NB4 (cell line): Measurements from ENCODE around the gene IFNL2.

Experiments used
- DNase-seq: peaks from one replicate; pipeline ENCODE4 v3.0.0; 2010; ENCODE audit warnings: low read depth
- H3K4me3 ChIP-seq: one replicate; pipeline ENCODE4 v1.5.1; 2011; ENCODE audit warnings: mild to moderate bottlenecking, low read depth, low read length, moderate library complexity
- CTCF ChIP-seq: IDR thresholded peaks from one replicate; pipeline ENCODE4 v1.5.1; 2012; ENCODE audit warnings: low read depth, low read length
- MYC ChIP-seq: IDR thresholded peaks from 2 replicates; pipeline ENCODE4 v1.6.1; 2011; ENCODE audit warnings: low read depth, low read length
- POLR2A ChIP-seq: IDR thresholded peaks from 2 replicates; pipeline ENCODE4 v1.6.1; 2011; ENCODE audit warnings: mild to moderate bottlenecking; ENCODE audit not compliant: insufficient read length; ENCODE audit errors: extremely low read depth
- TF ChIP-seq, protein P1 (sequence below): IDR thresholded peaks from 2 replicates; pipeline ENCODE4 v1.6.1; 2011; ENCODE audit warnings: low read depth, low read length

Gene IFNL2

GRCh38 chr19:39296055-39296645 lies 28.0 kb downstream of the IFNL2 start, which contains the start of gene IFNL1:
IFNL1 (plus strand) TSS chr19:39296407; CDS start chr19:39296422, 15 bp downstream.
- no peak for TF ChIP-seq CTCF
- TF ChIP-seq, protein P1, sequence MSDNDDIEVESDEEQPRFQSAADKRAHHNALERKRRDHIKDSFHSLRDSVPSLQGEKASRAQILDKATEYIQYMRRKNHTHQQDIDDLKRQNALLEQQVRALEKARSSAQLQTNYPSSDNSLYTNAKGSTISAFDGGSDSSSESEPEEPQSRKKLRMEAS = no peak
- no peak for TF ChIP-seq MYC
- TF ChIP-seq POLR2A = no peak
- DNase-seq = no peak
- no peak within 1 kb of the TSS for H3K4me3 ChIP-seq

GRCh38 chr19:39296906-39297305 lies 28.7 kb downstream of the IFNL2 start:
- no peak for TF ChIP-seq MYC
- TF ChIP-seq, protein P1 = no peak
- no peak for TF ChIP-seq POLR2A
- no peak for TF ChIP-seq CTCF
- no peak for DNase-seq
- no peak overlapping the region for H3K4me3 ChIP-seq

- no peak overlapping the region for H3K4me3 ChIP-seq
- no peak for DNase-seq
- TF ChIP-seq, protein P1 = no peak
- TF ChIP-seq CTCF = no peak
- no peak for TF ChIP-seq POLR2A
- TF ChIP-seq MYC = no peak
Measured at GRCh38 chr19:39297931-39298634, 29.9 kb downstream of the IFNL2 start.

DNA sequence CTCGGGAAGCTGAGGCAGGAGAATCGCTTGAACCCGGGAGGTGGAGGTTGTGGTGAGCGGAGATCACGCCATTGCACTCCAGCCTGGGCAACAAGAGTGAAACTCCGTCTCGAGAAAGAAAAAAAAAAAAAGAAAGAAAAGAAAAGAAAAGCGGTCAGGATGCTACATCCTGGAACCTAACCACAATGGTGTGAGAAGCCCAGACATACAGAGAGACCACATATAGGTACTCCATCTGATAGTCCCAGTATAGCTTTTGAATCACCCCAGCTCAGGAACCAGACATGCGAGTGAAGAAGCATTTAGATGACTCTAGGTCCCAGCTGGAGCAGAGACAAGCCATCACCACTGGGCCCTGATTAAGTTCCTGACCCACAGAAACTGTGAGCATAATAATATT lies 31.2 kb downstream of the IFNL2 start:
- H3K4me3 ChIP-seq = no peak overlapping the region
- no peak for DNase-seq
- no peak for TF ChIP-seq CTCF
- TF ChIP-seq POLR2A = no peak
- TF ChIP-seq, protein P1 = no peak
- no peak for TF ChIP-seq MYC

- TF ChIP-seq CTCF (no peak), MYC (no peak), POLR2A (no peak)
- TF ChIP-seq, protein P1 = no peak
- DNase-seq = no peak
- no peak overlapping the region for H3K4me3 ChIP-seq
Measured at GRCh38 chr19:39299832-39300231, 31.6 kb downstream of the IFNL2 start.
